Measurements from ENCODE around the gene DMRTA1. TPM values are rescaled to one million over a fixed set of nuclear protein-coding genes. Genes with fewer than 3 reads are reported as not detected.

The DMRTA1 gene
- total and polyA plus RNA-seq, 2 experiments from 2014 or later: 4.1 to 8.8 TPM

GRCh38 chr9:22454016-22454415 is 7.4 kb downstream of the DMRTA1 start (continued):
- TF ChIP-seq ZNF462 (CRISPR knock-in tag; IDR thresholded peaks at IDR 0.05): no peak
- TF ChIP-seq STAT1 (IDR thresholded peaks at IDR 0.05; ENCODE audit: unreplicated experiment): no peak
- no peak for TF ChIP-seq EZH2phosphoT487 (IDR thresholded peaks at IDR 0.05; ENCODE audit: unreplicated experiment)
- TF ChIP-seq ZNF114 (CRISPR knock-in tag; IDR thresholded peaks at IDR 0.05): no peak
- TF ChIP-seq CTCF (conservative IDR thresholded peaks at IDR 0.05; ENCODE audit: low read depth in 2 of 2): no peak
- no peak for TF ChIP-seq NANOG (IDR thresholded peaks at IDR 0.05; ENCODE audit: borderline replicate concordance)

- Mint-ChIP-seq H3K27me3 (ENCODE audit: insufficient read depth, low read depth, poor library complexity) (no peaks in the 10 kb centered on the region), H3K36me3 (ENCODE audit: low read depth) (peaks cover 4% of the 10 kb centered on the region; the same call in 1 of the 3 replicates), H3K4me3 (no peak overlapping the region), H3K27ac (no peak overlapping the region), H3K9me3 (no peaks in the 10 kb centered on the region), H3K4me1 (no peaks in the 10 kb centered on the region)
- Histone ChIP-seq H3K4me3 (no peak overlapping the region), H3K36me3 (ENCODE audit: insufficient read depth) (no peaks in the 10 kb centered on the region), H3K27ac (ENCODE audit: low read depth) (no peak overlapping the region), H3K4me1 (ENCODE audit: insufficient read depth) (no peaks in the 10 kb centered on the region), H3K4me2 (no peak overlapping the region), H3K9me2 (ENCODE audit: insufficient read depth) (no peaks in the 10 kb centered on the region), H2AFZ (no peak overlapping the region), H4K20me1 (replicated peaks; ENCODE audit: insufficient read depth) (no peaks in the 10 kb centered on the region), H3K79me2 (replicated peaks; ENCODE audit: insufficient read depth) (peaks cover 6% of the 10 kb centered on the region; the same call in 1 of the 2 replicates), H3F3A (replicated peaks; ENCODE audit: low read depth) (no peaks in the 10 kb centered on the region), H3K27me3 (ENCODE audit: insufficient read depth) (no peaks in the 10 kb centered on the region)
- DNase-seq (ENCODE audit: low spot score) (no peak), ATAC-seq (no peak)
- TF ChIP-seq ZNF331 (CRISPR knock-in tag; IDR thresholded peaks at IDR 0.05; ENCODE audit: low read depth) (no peak), ETS1 (IDR thresholded peaks at IDR 0.05) (no peak), EZH2phosphoT487 (IDR thresholded peaks at IDR 0.05; ENCODE audit: unreplicated experiment) (no peak), CTCF (conservative IDR thresholded peaks at IDR 0.05; ENCODE audit: low read depth in 2 of 2) (no peak), NANOG (IDR thresholded peaks at IDR 0.05; ENCODE audit: borderline replicate concordance) (no peak), EZH2 (IDR thresholded peaks at IDR 0.05; ENCODE audit: low read depth, unreplicated experiment) (no peak)
Measured at GRCh38 chr9:22455181-22455580, 8.6 kb downstream of the DMRTA1 start.
